ENCODE data around the gene ASB2. TPM values are rescaled to one million over a fixed set of nuclear protein-coding genes. Genes with fewer than 3 reads are reported as not detected.

The ASB2 gene
- total RNA-seq, 1 donor from 2014 or later = 6.1 TPM

- no peak for DNase-seq
These were observed 1.6 kb upstream of the ASB2 start for GRCh38 chr14:93977790-93978581.

- no peak for DNase-seq
These were observed 801 bp upstream of the ASB2 start for GRCh38 chr14:93977171-93977570.

DNA sequence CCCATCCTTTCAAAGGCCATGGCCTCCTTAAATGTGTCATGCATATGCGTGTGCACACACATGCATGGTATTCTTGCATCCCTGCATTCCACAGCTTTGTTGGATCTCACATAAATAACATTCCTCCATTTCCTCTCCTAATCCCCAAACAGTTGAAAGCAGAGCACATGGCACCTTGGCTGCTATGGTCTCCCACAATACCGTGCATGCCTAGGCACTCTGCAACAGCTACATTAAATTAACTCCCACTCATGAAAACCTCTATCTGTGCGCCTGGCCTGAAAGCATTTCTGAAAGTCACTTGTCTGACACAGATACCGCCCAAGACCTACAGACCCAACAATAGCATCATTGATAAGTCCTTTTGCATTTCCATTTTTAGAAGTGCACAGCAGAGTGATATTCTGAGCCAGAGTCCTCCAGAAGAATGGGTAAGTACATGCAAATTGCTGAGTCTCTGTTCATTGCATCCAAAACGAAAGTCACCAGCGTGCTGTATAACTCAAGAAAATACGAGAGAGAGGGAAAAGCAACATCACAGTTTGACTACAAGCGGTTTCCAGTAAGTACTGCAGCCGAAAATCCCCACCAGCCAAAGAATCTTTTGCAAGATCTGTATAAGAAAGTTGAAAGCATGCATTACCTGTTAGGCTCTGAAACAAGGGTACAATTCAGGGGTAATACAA lies 436 bp downstream of the ASB2 start:
- DNase-seq = no peak

GRCh38 chr14:93974833-93975232 lies 1.5 kb downstream of the ASB2 start:
- DNase-seq = no peak

DNA sequence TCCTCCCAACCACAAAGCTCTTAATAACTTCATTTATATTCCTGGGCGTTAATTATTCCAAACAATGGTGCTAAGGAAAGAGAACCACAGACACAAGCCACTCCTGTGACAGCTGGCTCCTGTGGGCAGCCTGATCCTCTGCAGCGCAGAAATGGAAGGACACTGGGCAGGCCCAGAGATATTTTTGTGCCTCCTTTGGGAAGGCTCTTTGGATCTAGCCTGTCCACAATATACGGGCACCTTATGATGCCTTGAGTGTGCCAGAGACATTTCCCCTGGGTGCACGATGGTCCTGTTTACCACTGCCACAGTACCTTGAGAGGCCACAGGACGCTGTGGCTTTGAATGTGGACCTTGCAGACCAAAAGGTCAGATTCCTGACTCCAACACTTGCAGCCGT lies 2.1 kb downstream of the ASB2 start:
- no peak for DNase-seq

- no peak for DNase-seq
These were observed 2.8 kb downstream of the ASB2 start for GRCh38 chr14:93973607-93974006.

DNA sequence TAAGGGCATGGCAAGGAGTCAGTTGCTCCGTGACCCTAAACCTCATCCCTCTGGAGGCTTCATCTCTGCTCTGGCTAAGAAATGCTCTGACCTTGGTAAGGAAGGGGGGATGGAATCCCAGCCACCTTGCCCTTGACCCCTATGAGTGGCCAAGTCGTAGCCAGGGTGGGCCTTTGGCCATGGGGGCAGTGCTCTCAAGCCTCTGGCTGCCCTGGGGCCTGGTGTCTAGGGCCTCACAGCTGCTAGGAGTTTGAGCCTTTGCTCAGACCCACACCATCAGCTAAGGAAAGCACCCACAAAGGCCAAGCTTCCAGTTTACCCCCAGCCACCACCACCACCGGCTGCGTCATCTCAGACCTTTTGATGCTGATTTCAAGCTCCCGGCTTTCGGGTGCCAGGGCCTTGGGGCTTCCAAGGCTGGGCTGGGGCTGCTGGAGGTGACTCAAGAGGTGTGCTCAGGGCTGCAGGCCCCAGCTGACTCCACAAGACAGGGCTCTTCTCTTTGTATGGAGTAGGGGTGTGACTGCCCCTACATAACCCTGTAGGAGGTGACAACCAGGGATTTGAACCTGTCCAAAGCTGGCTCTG lies 3.7 kb downstream of the ASB2 start:
- DNase-seq = no peak

DNA sequence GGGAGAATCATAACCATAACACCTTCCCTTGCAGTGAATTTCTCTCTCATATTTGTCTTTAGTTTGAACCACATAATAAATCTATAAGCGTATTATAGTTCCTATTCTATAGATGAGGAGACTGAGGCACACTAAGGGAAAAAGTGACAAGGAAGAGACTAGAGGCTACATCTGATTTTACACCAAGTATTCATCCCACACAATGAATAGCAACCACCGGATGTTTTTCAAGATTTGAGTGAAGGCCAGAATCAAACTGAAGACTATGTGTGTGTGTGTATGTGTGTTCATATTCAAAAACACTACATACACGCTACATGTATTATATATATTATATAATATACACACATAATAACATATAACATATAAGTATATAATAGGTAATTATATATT lies 4.7 kb downstream of the ASB2 start:
- no peak for DNase-seq

DNA sequence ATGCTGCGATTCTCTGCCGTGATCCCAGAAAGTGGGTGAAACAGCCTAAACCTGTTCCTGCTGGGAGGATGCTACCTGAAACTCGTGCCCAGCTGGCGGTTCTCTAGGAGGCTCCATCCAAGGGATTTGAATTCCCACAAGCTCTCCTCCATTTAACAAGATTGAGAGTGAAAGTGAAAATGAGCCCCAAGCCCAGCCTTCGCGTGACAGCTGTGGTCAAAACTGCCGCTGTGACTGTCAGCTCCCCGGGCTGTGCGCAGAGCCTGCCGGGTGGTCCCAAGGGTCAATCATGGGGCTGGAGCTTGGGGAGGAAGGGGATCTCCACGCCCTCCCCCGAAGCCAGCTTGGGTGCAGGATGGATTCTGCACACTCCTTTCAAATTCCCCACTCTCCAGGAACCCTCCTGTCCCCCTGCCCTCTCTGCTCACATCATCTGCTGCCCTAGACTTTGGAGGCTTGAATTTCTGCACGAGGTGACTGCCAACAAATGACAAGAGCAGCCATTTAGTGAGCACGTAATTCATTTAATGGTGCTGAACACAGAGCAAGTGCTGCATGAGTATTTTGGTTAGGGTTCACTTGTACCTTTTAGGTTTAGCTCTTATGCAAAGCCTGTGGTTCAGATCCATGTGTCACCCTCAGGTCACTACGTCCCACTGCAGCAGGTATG lies 5.3 kb downstream of the ASB2 start:
- DNase-seq = no peak

- no peak for DNase-seq
These were observed 5.8 kb downstream of the ASB2 start for GRCh38 chr14:93970585-93970964.

DNA sequence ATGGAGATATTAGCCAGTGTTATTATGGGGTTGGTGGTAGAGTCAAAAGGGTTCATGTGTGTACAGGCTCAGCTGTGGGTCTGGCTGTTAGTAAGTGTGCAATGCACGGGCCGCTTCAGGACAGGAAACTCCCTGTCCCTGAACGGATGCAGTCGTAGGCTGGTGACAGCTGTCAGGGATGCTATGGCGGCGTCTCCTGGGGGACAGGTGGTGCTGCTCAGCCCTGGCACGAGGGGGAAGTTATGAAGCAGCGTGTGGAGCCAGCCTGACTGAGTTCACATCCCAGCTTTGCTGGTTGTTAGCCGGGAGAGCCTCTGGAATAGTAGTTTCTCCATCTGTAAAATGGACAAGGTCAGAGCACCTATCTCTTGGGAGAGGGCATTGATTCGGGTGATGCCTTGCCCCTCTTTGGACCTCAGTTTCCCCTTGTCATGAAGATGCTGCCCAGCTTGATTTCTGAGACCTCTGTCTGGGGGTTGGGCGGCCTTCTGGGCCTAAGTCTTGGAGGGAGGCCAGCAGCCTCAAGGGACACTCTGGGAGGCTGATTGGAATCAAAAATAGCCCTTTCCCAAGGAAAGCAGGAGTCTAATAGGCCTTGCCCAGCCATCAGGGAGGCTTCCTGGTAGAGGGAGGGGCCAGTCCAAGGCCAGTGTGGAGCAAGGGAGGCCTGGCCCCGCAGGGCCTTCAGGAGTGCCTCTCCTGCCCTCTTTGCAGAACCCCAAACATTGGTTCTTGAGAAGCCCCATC lies 7.1 kb downstream of the ASB2 start:
- DNase-seq = no peak

GRCh38 chr14:93967637-93968250 lies 8.6 kb downstream of the ASB2 start:
- no peak for DNase-seq

GRCh38 chr14:93965946-93966474 lies 10.4 kb downstream of the ASB2 start:
- no peak for DNase-seq

DNA sequence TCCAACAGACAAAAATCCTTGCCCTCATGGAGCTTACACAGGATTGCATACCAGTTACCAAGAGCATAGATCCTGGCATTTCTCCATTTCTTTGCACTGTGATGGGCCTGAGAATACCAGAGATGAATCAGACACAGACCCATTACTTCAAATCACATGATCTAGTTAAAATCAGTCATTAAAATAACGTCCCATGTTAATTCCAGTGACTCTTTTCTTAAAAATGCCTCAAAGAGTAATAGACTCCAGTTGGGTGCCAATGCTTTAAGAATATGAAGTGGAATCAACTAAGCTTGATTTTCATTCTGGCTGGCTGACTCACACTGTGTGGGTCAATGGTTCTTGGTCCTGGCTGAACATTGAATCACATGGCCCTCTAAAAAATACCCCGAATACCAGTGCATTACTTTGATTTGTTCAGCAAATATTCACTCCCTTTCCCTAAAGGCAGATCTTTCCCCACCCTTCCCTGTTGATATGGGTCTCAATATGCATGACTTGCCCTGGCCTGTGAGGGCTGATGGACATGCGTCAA lies 11.0 kb downstream of the ASB2 start:
- DNase-seq = no peak

DNA sequence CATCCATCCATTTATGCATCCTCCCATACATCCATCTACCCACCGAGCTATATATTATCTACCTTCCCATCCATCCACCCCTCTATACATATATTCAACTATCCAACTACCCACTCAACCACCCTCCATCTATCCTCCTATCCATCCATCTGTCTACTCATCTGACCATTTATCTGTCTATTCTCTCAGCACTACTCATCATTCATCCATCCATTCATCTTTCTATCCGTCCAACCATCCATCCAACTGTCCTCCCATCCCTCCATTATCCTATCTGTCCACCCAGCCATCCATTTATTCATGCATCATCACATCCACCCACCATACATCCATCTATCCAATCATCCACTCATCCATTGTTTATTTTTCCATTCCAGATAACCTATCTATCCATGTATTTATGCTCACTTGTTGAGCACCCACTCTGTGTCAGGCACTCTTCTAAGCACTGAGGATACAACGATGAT lies 11.5 kb downstream of the ASB2 start:
- no peak for DNase-seq

GRCh38 chr14:93964281-93964680 lies 12.1 kb downstream of the ASB2 start:
- no peak for DNase-seq

GRCh38 chr14:93963692-93964091 lies 12.7 kb downstream of the ASB2 start:
- DNase-seq = no peak

GRCh38 chr14:93962701-93963601 lies 13.4 kb downstream of the ASB2 start:
- no peak for DNase-seq

DNA sequence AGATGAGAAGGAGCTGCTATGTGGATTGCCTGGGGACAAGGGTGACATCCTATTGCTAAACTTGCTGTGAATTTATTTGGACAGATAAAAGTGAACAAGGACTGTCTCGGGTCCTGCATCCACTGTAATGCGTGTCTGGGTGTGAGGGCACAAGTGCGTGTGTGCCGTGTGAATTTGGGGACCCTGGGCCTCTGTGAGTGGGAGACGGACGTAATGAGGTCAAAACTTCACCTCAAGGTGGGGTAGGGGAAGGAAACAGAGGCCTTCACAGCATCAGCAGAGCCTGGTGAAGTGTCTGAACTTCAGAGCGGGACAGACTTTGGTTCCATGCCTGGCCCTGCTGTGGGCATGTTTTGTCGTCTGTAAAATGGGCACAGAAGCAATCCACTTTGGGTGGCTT lies 14.8 kb downstream of the ASB2 start:
- DNase-seq = no peak

Measured in skin of body (tissue), 2 donors.